PC-9 (cell line): ENCODE measurements around the gene DCTN1. TPM values are rescaled to one million over a fixed set of nuclear protein-coding genes. Genes with fewer than 3 reads are reported as not detected.

ENCODE experiments used
- BruUV-seq: library from RNA; stranded (reverse); fragments of 400-500 nt; replicated peaks from 2 replicates; lab custom pipeline; 2021; lab: Mats Ljungman, UMichigan
- CTCF ChIA-PET: fragments of 300-600 bp; sonication (Branson Sonifier 250); formaldehyde crosslinking; loops from one replicate; lab custom pipeline; 2022; ENCODE audit warnings: antibody characterized with exemption; lab: Charles Lee
- POLR2A ChIA-PET: fragments of 300-600 bp; sonication (Branson Sonifier 250); formaldehyde crosslinking; loops from one replicate; lab custom pipeline; 2022; ENCODE audit warnings: antibody characterized with exemption; ENCODE audit not compliant: unreplicated experiment; lab: Charles Lee
- DNase-seq, 2 experiments: peaks; one replicate each; pipeline versions ENCODE4 v3.0.0 to v3.0.0-alpha.2; 2015 to 2022; ENCODE audit warnings: mixed read lengths in 1 of 2
- H2AFZ ChIP-seq: fragments of 200-600 bp; sonication (generic); 2 replicates; pipeline ENCODE4 v1.8.1; 2017; ENCODE audit warnings: antibody characterized with exemption
- H3F3A ChIP-seq: fragments of 200-600 bp; sonication (generic); 2 replicates; pipeline ENCODE4 v1.8.1; 2017; ENCODE audit warnings: antibody characterized with exemption, mild to moderate bottlenecking, low read depth; ENCODE audit not compliant: insufficient read depth
- H3K27ac ChIP-seq: fragments of 200-600 bp; sonication (generic); 2 replicates; pipeline ENCODE4 v1.6.1; 2016; ENCODE audit warnings: mixed run types
- H3K27me3 ChIP-seq: fragments of 200-600 bp; sonication (generic); 2 replicates; pipeline ENCODE4 v1.6.1; 2016; ENCODE audit warnings: low read depth, mixed run types; ENCODE audit not compliant: insufficient read depth
- H3K36me3 ChIP-seq: fragments of 200-600 bp; sonication (generic); 2 replicates; pipeline ENCODE4 v1.6.1; 2016; ENCODE audit warnings: low read depth, mixed run types
- H3K4me1 ChIP-seq: fragments of 200-600 bp; sonication (generic); replicated peaks from 2 replicates; pipeline ENCODE4 v1.6.1; 2016; ENCODE audit warnings: mixed run types; ENCODE audit not compliant: insufficient read depth
- H3K4me2 ChIP-seq: fragments of 200-600 bp; sonication (generic); 2 replicates; pipeline ENCODE4 v1.6.1; 2017; ENCODE audit warnings: mixed run types
- H3K4me3 ChIP-seq: fragments of 200-600 bp; sonication (generic); 2 replicates; pipeline ENCODE4 v1.6.1; 2016; ENCODE audit warnings: mixed run types
- H3K79me2 ChIP-seq: fragments of 200-600 bp; sonication (generic); 2 replicates; pipeline ENCODE4 v1.6.1; 2017; ENCODE audit warnings: low read depth, mixed run types
- H3K9me2 ChIP-seq: fragments of 200-600 bp; sonication (generic); 2 replicates; pipeline ENCODE4 v1.8.1; 2017; ENCODE audit warnings: mild to moderate bottlenecking; ENCODE audit not compliant: insufficient read depth
- H3K9me3 ChIP-seq: fragments of 200-600 bp; sonication (generic); 2 replicates; pipeline ENCODE4 v1.8.1; 2016; ENCODE audit warnings: low read depth; ENCODE audit not compliant: insufficient read depth
- H4K20me1 ChIP-seq: fragments of 200-600 bp; sonication (generic); 2 replicates; pipeline ENCODE4 v1.8.1; 2017; ENCODE audit not compliant: insufficient read depth
- CTCF ChIP-seq: fragments of 200-600 bp; sonication (generic); conservative IDR thresholded peaks from 2 replicates; pipeline ENCODE4 v1.6.1; 2017; ENCODE audit warnings: mixed run types, antibody characterized with exemption, mild to moderate bottlenecking, moderate library complexity
- EZH2 ChIP-seq: fragments of 200-600 bp; sonication (generic); IDR thresholded peaks from 2 replicates; pipeline ENCODE4 v1.8.0; 2017; ENCODE audit warnings: antibody characterized with exemption, low read depth
- intact Hi-C: fragments of 100-400 bp; cut with micrococcal nuclease; formaldehyde crosslinking; loops from one replicate; pipeline ENCODE4 v1.10.0; 2022; ENCODE audit not compliant: unreplicated experiment
- total RNA-seq: library from RNA; stranded (reverse); gene quantifications from 2 replicates; pipeline ENCODE4 v1.2.3, GENCODE V29; 2021

Gene DCTN1
- total RNA-seq, 1 experiment from 2014 or later, result 130 TPM

GRCh38 chr2:74413001-74413698, 33.0 kb upstream of the DCTN1 start:
- no peak overlapping the region for H2AFZ ChIP-seq
- H3K4me1 ChIP-seq, result no peaks in the 10 kb centered on the region
- no peaks in the 10 kb centered on the region for H4K20me1 ChIP-seq
- H3K79me2 ChIP-seq, result no peaks in the 10 kb centered on the region
- no peak overlapping the region for H3K4me2 ChIP-seq
- H3K4me3 ChIP-seq, result no peak overlapping the region
- H3K27me3 ChIP-seq, result no peaks in the 10 kb centered on the region
- intact Hi-C loops, result no loop called here
- H3K9me3 ChIP-seq, result no peaks in the 10 kb centered on the region
- H3K9me2 ChIP-seq, result no peaks in the 10 kb centered on the region
- no TSS peak for BruUV-seq
- H3F3A ChIP-seq, result no peaks in the 10 kb centered on the region
- POLR2A ChIA-PET, result no interaction called here
- H3K27ac ChIP-seq, result no peak overlapping the region
- DNase-seq, result no peak
- no peak for TF ChIP-seq EZH2
- no peak for TF ChIP-seq CTCF
- CTCF ChIA-PET, result no interaction called here
- no peaks in the 10 kb centered on the region for H3K36me3 ChIP-seq

- ChIA-PET POLR2A (no interaction called here), CTCF (no interaction called here)
- intact Hi-C loops, result no loop called here
- Histone ChIP-seq H3F3A (0 out of 2 replicates have a peak, but pooled peaks cover 4% of the 10 kb centered on the region), H3K9me3 (no peaks in the 10 kb centered on the region), H4K20me1 (no peaks in the 10 kb centered on the region), H3K36me3 (no peaks in the 10 kb centered on the region), H3K4me3 (no peak overlapping the region), H3K27me3 (no peaks in the 10 kb centered on the region), H3K27ac (no peak overlapping the region), H3K4me2 (no peak overlapping the region), H3K4me1 (peaks cover 11% of the 10 kb centered on the region), H3K79me2 (no peaks in the 10 kb centered on the region), H3K9me2 (no peaks in the 10 kb centered on the region), H2AFZ (no peak overlapping the region)
- no peak for DNase-seq
- TF ChIP-seq CTCF (no peak), EZH2 (no peak)
- BruUV-seq, result no TSS peak
Observed at GRCh38 chr2:74407682-74408081, 27.6 kb upstream of the DCTN1 start.

- POLR2A ChIA-PET, result no interaction called here
- H4K20me1 ChIP-seq, result no peaks in the 10 kb centered on the region
- peaks cover 11% of the 10 kb centered on the region for H3K4me1 ChIP-seq
- H3F3A ChIP-seq, result 0 out of 2 replicates have a peak, but pooled peaks cover 4% of the 10 kb centered on the region
- no peaks in the 10 kb centered on the region for H3K9me2 ChIP-seq
- H3K9me3 ChIP-seq, result no peaks in the 10 kb centered on the region
- H3K36me3 ChIP-seq, result no peaks in the 10 kb centered on the region
- no peak overlapping the region for H3K4me3 ChIP-seq
- H3K4me2 ChIP-seq, result no peak overlapping the region
- no peak for DNase-seq
- BruUV-seq, result no TSS peak
- H3K79me2 ChIP-seq, result no peaks in the 10 kb centered on the region
- H2AFZ ChIP-seq, result no peak overlapping the region
- no peak overlapping the region for H3K27ac ChIP-seq
- CTCF ChIA-PET, result interaction anchor here (0.6 kb wide), 1 partner anchor 178 kb away, joined by 4 read pairs; no protein-coding TSS in a partner anchor
- intact Hi-C loops, result no loop called here
- H3K27me3 ChIP-seq, result no peaks in the 10 kb centered on the region
- no peak for TF ChIP-seq EZH2
- no peak for TF ChIP-seq CTCF
Observed at GRCh38 chr2:74406035-74406434, 25.9 kb upstream of the DCTN1 start.
